Measurements from ENCODE around the gene LHFPL3. TPM values are rescaled to one million over a fixed set of nuclear protein-coding genes. Genes with fewer than 3 reads are reported as not detected.

The LHFPL3 gene
- polyA plus RNA-seq, 1 of the 3 experiments (the other 2 are of a cell fraction): not detected

- TF ChIP-seq RAD21 (IDR thresholded peaks at IDR 0.05; ENCODE audit: low read length) (no peak), ZBTB33 (IDR thresholded peaks at IDR 0.05; ENCODE audit: borderline replicate concordance, low read depth) (no peak), ELF1 (IDR thresholded peaks at IDR 0.05) (no peak), EZH2phosphoT487 (IDR thresholded peaks at IDR 0.05; ENCODE audit: borderline replicate concordance, low read depth) (no peak), JUND (IDR thresholded peaks at IDR 0.05) (no peak), CTCF (IDR thresholded peaks at IDR 0.05) (no peak), TAF1 (IDR thresholded peaks at IDR 0.05; ENCODE audit: borderline replicate concordance, low read depth, low read length) (no peak), TEAD4 (IDR thresholded peaks at IDR 0.05; ENCODE audit: borderline replicate concordance, insufficient read depth) (no peak), REST (IDR thresholded peaks at IDR 0.05; ENCODE audit: low read depth, low read length) (no peak)
- Histone ChIP-seq H3K9me3 (no peaks in the 10 kb centered on the region), H3K4me1 (ENCODE audit: control insufficient read depth in 1 of 2, insufficient read depth in 2 of 2, low read depth in 1 of 2, low read length in 1 of 2) (no peaks in the 10 kb centered on the region), H3K4me2 (no peak overlapping the region), H3F3A (replicated peaks; ENCODE audit: insufficient read depth) (no peaks in the 10 kb centered on the region), H3K27ac (ENCODE audit: low read depth in 2 of 2, low read length in 1 of 2) (no peak overlapping the region), H3K79me2 (ENCODE audit: insufficient read depth) (no peaks in the 10 kb centered on the region), H4K20me1 (ENCODE audit: insufficient read depth) (no peaks in the 10 kb centered on the region; the same call in 1 of the 2 replicates), H2AFZ (ENCODE audit: low read depth) (no peak overlapping the region), H3K36me3 (replicated peaks in 1 of 2; ENCODE audit: control insufficient read depth in 1 of 2, insufficient read depth in 2 of 2, low read length in 1 of 2) (no peaks in the 10 kb centered on the region), H3K9ac (no peak overlapping the region), H3K4me3 (ENCODE audit: low read depth in 2 of 2, low read length in 1 of 2) (no peak overlapping the region), H3K27me3 (ENCODE audit: insufficient read depth) (peaks cover 46% of the 10 kb centered on the region), H3K9me2 (no peaks in the 10 kb centered on the region)
- POLR2A ChIA-PET: no interaction called here
- CTCF ChIA-PET: interaction anchor here (0.9 kb wide), 1 partner anchor 14 kb away, joined by 3 read pairs; no protein-coding TSS in a partner anchor
- no peak for DNase-seq
- 11% methylated on average over 8 of the region's 8 CpGs for WGBS (ENCODE audit: low lambda C conversion rate)
Measured at GRCh38 chr7:104805449-104806317, 477.3 kb downstream of the LHFPL3 start.

Measured in SK-N-SH (cell line).